IPS DF 6.9 (cell line): ENCODE measurements around the gene ACE.

Source experiments
- DNase-seq: peaks from one replicate; pipeline ENCODE4 v3.0.0-alpha.2; 2013; ENCODE audit warnings: low read depth, low spot score
- H3K27ac ChIP-seq: one replicate; pipeline ENCODE4 v1.5.1; 2013; ENCODE audit warnings: low read length, control low read depth
- H3K27me3 ChIP-seq: 2 replicates; pipeline ENCODE4 v1.6.1; 2013; ENCODE audit warnings: mild to moderate bottlenecking, low read length; ENCODE audit not compliant: control insufficient read depth, insufficient read depth
- H3K36me3 ChIP-seq: 2 replicates; pipeline ENCODE4 v1.6.1; 2013; ENCODE audit warnings: low read length; ENCODE audit not compliant: control insufficient read depth, insufficient read depth
- H3K4me1 ChIP-seq: 2 replicates; pipeline ENCODE4 v1.6.1; 2013; ENCODE audit warnings: low read length; ENCODE audit not compliant: control insufficient read depth, insufficient read depth
- H3K4me3 ChIP-seq: 2 replicates; pipeline ENCODE4 v1.5.1; 2013; ENCODE audit warnings: mild to moderate bottlenecking, low read length
- H3K9me3 ChIP-seq: 2 replicates; pipeline ENCODE4 v1.6.1; 2013; ENCODE audit warnings: low read length, inconsistent platforms; ENCODE audit not compliant: control insufficient read depth, insufficient read depth
- WGBS: extraction: QIAGEN DNeasy Blood & Tissue Kit; methylation state at CpG from one replicate; pipeline ENCODE4 v1.1.7; 2013; ENCODE audit warnings: mixed read lengths, missing lambda C conversion rate; ENCODE audit not compliant: insufficient read length, insufficient coverage; 5-methylcytosine and 5-hydroxymethylcytosine counted together

The ACE gene

DNA sequence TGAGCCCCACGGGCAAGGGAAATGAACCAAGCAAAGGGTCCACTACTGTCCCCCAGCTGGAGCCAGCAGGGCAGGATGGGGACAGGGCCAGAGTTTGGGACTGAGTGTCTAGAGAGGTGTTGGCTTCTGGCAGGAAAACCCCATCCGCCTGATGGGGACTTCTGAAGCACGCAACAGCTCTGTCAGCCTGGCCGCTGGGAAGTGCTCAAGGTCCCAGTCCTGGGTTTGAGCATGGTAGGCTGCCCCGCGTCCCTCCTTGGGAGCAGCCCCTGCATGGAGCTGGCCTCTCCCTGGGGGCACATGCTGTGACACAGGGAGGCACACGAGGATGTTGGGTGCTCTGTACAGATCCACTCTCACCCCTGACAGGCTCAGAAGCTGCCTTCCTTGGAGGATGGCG lies 14.6 kb downstream of the ACE start:
- H3K36me3 ChIP-seq: no peaks in the 10 kb centered on the region
- no peaks in the 10 kb centered on the region for H3K4me1 ChIP-seq
- no peaks in the 10 kb centered on the region for H3K27me3 ChIP-seq
- WGBS: no CpG with 5 or more reads among the region's 8 CpGs
- H3K9me3 ChIP-seq: no peaks in the 10 kb centered on the region
- no peak overlapping the region for H3K27ac ChIP-seq
- no peak overlapping the region for H3K4me3 ChIP-seq
- no peak for DNase-seq

DNA sequence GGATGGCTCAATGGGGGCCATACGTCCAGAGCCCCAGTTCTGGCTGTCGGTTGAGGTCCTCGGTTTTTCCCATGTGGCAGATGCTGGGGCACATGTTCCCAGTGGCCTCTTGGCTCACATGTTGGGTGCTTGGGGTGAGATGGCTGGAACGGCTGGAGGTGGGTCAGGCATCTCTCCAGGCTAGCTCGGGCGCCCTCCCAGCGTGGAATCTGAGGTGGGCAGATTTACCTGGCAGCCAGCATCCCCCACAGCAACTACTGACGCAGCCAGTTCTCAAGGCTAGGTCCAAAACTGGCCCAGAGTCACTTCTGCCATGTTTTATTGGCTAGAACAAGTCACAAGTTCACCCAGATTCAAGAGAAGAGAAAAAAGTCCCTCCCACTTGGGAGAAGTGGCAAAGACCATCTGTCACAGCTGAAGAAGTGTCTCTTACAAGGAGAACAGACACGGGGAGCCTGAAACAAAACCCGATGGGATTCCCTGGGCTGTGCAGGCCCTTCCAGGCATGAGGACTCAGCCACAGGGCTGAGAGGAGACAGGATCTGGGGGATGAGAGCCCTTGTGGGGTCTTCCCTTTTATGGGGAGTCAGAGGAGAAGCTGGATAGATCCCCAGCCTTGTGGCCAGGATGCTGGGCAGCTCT lies 15.2 kb downstream of the ACE start:
- Histone ChIP-seq H3K36me3 (no peaks in the 10 kb centered on the region), H3K27me3 (no peaks in the 10 kb centered on the region), H3K4me1 (no peaks in the 10 kb centered on the region), H3K9me3 (no peaks in the 10 kb centered on the region), H3K27ac (no peak overlapping the region), H3K4me3 (no peak overlapping the region)
- no CpG with 5 or more reads among the region's 10 CpGs for WGBS
- no peak for DNase-seq

DNA sequence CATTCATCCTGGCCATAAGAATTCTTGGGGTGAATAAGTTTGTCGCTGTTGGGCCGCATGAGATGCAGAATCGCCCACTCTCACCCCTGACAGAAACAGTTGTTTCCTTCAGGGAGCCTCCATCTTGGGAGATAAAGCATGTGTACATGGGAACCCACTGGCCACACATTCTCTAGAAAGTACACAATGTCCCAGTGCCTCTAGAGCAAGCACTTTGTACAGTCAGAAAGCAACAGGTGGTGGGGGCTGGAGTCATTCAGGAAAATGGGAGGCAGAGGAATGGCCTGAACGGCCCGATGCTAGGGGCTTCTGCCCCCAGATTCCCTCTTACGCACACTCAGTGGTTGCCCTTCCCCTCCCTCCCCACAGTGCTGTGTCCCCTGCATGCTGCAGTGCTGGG lies 16.1 kb downstream of the ACE start:
- H3K27me3 ChIP-seq: no peaks in the 10 kb centered on the region
- no peaks in the 10 kb centered on the region for H3K36me3 ChIP-seq
- no peaks in the 10 kb centered on the region for H3K9me3 ChIP-seq
- H3K4me1 ChIP-seq: peaks cover under 1% of the 10 kb centered on the region; the same call in 1 of the 2 replicates
- H3K27ac ChIP-seq: no peak overlapping the region
- H3K4me3 ChIP-seq: no peak overlapping the region
- no CpG with 5 or more reads among the region's 6 CpGs for WGBS
- no peak for DNase-seq

DNA sequence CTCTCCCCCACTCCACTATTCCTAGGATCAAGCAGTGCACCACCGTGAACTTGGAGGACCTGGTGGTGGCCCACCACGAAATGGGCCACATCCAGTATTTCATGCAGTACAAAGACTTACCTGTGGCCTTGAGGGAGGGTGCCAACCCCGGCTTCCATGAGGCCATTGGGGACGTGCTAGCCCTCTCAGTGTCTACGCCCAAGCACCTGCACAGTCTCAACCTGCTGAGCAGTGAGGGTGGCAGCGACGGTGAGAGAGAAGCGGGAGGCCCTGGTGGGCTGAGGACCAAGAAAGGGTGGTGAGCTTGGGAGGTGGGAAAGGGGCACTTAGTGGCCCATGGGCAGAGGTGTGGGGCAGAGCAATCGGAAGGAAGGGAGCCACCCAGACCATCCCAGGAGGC lies 16.6 kb downstream of the ACE start:
- Histone ChIP-seq H3K27ac (no peak overlapping the region), H3K27me3 (no peaks in the 10 kb centered on the region), H3K9me3 (no peaks in the 10 kb centered on the region), H3K4me1 (peaks cover 1% of the 10 kb centered on the region; the same call in 1 of the 2 replicates), H3K36me3 (no peaks in the 10 kb centered on the region), H3K4me3 (no peak overlapping the region)
- WGBS: no CpG with 5 or more reads among the region's 9 CpGs
- DNase-seq: no peak

DNA sequence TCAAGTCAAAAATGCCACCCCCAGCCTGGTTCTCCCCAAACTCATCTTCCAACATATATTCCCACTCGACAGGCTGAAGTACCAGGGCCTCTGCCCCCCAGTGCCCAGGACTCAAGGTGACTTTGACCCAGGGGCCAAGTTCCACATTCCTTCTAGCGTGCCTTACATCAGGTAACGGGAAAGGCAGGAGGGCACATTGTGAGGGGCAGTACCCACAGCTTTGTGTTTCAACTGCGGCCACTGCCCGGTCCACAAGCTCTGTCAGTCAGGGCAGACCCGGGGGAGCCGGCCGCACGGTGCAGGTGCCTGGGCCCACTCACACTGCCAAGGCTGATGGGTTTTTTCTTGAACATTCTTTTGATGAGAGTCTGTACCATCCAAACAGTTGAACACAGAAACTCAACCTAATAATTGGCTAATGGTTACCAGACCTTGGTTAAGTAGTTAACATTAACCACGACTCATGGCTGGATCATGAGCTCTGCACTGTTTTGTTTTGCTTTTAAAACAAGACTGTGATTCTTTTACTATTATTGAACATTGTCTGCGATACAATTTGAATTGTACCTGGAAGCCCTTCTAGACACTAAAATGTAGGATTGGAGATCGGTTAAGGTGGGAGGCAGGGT lies 17.6 kb downstream of the ACE start:
- H3K4me3 ChIP-seq: no peak overlapping the region
- WGBS: no CpG with 5 or more reads among the region's 12 CpGs
- peaks cover 1% of the 10 kb centered on the region for H3K4me1 ChIP-seq
- H3K36me3 ChIP-seq: no peaks in the 10 kb centered on the region
- no peak overlapping the region for H3K27ac ChIP-seq
- no peak for DNase-seq
- no peaks in the 10 kb centered on the region for H3K9me3 ChIP-seq
- H3K27me3 ChIP-seq: no peaks in the 10 kb centered on the region

DNA sequence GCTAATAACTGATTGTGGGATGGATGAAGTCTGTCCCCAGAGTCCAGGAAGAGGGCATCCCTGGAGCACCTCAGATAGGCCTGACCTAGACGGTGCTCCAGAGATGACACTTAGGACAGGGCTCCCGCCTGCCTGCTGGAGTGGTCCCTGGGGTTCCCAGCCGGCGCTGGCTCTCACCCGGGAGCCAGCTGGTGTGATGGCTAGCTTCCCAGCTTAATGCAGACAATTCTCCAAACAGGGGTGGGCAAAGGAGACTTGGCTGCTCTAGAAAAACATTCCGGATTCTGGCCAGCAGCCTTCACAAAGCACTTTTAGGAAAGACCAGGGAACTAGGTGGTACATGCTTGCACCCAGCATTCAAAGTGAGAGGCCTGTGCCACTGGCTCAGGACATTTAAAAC lies 18.6 kb downstream of the ACE start:
- Histone ChIP-seq H3K27me3 (no peaks in the 10 kb centered on the region), H3K27ac (no peak overlapping the region), H3K36me3 (no peaks in the 10 kb centered on the region), H3K4me1 (peaks cover 1% of the 10 kb centered on the region), H3K9me3 (no peaks in the 10 kb centered on the region), H3K4me3 (no peak overlapping the region)
- WGBS: no CpG with 5 or more reads among the region's 6 CpGs
- DNase-seq: no peak

DNA sequence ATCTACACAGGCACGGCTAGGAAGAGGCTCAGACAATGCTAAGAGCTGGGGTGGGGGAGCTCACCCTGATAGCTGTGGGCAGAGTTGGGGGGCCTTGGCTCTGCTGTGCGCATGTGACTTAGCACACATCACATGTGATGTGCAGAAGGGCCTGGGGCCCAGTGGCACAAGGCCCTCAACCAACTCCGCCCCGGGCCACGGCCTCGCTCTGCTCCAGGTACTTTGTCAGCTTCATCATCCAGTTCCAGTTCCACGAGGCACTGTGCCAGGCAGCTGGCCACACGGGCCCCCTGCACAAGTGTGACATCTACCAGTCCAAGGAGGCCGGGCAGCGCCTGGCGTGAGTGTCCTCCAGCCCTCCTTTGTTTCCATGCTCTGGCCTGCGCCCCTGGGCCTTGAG lies 19.3 kb downstream of the ACE start:
- no CpG with 5 or more reads among the region's 12 CpGs for WGBS
- no peaks in the 10 kb centered on the region for H3K27me3 ChIP-seq

DNA sequence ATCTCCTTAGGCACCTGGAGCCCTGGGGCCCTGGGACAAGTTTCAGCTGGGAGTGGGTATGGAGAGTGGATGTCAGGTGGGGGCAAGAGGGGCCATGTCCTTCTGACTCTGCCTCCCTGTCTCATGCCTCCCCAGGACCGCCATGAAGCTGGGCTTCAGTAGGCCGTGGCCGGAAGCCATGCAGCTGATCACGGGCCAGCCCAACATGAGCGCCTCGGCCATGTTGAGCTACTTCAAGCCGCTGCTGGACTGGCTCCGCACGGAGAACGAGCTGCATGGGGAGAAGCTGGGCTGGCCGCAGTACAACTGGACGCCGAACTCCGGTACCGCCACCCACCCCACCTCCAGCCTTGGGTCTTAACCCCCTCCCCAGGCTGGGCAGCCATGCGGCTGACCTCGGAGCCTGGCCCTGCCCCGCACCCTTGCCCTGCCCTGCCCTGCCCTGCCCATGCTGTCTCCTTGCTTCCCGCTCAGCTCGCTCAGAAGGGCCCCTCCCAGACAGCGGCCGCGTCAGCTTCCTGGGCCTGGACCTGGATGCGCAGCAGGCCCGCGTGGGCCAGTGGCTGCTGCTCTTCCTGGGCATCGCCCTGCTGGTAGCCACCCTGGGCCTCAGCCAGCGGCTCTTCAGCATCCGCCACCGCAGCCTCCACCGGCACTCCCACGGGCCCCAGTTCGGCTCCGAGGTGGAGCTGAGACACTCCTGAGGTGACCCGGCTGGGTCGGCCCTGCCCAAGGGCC lies 20.0 kb downstream of the ACE start:
- no peaks in the 10 kb centered on the region for H3K9me3 ChIP-seq
- no peak overlapping the region for H3K27ac ChIP-seq
- no peak for DNase-seq
- no peak overlapping the region for H3K4me3 ChIP-seq
- peaks cover 1% of the 10 kb centered on the region for H3K4me1 ChIP-seq
- no peaks in the 10 kb centered on the region for H3K36me3 ChIP-seq
- H3K27me3 ChIP-seq: no peaks in the 10 kb centered on the region
- WGBS: no CpG with 5 or more reads among the region's 36 CpGs

More for the DNA sequence above, 19.3 kb downstream of the ACE start:
- Histone ChIP-seq H3K4me3 (no peak overlapping the region), H3K4me1 (peaks cover 1% of the 10 kb centered on the region), H3K9me3 (no peaks in the 10 kb centered on the region), H3K36me3 (no peaks in the 10 kb centered on the region), H3K27ac (no peak overlapping the region)
- DNase-seq: no peak

DNA sequence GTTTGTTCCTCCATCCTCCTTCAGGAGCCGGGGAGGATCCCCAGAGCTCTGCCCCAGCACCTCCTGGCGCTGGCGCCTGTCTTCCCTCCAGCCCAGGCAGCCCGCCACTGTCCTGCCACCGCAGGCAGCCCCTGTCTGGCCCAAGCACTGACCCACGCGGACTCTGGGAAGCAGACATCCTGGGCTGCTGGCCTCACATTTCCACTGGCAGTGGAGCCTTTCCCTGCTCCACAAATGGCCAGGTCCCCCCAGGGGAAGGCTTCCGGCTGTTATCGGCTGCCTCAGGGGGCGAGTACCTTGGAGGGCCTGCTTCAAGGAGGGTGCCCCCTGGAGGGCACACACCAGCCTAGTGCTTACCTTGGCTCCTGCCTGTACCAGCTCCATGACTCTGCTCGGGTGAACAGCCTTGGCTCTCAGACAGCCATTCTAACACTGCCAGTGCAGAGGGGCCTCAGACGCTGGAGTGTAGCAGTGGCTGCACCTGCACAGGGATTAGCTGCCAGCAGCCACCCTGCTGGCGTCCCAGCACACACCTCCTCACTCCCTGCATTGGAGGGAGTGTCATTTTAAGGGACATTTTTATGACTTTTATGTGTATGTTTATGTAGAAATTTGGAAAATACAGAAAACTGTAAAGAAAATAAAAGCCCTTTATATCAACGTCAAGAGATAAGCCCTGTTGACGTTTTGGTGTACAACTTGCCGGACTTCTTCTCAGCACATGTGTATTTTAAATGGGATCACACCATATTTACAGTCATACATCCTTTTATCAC lies 21.0 kb downstream of the ACE start:
- peaks cover 1% of the 10 kb centered on the region for H3K4me1 ChIP-seq
- H3K36me3 ChIP-seq: no peaks in the 10 kb centered on the region
- H3K27ac ChIP-seq: no peak overlapping the region
- WGBS: no CpG with 5 or more reads among the region's 16 CpGs
- no peak overlapping the region for H3K4me3 ChIP-seq
- H3K9me3 ChIP-seq: no peaks in the 10 kb centered on the region
- no peaks in the 10 kb centered on the region for H3K27me3 ChIP-seq
- no peak for DNase-seq

DNA sequence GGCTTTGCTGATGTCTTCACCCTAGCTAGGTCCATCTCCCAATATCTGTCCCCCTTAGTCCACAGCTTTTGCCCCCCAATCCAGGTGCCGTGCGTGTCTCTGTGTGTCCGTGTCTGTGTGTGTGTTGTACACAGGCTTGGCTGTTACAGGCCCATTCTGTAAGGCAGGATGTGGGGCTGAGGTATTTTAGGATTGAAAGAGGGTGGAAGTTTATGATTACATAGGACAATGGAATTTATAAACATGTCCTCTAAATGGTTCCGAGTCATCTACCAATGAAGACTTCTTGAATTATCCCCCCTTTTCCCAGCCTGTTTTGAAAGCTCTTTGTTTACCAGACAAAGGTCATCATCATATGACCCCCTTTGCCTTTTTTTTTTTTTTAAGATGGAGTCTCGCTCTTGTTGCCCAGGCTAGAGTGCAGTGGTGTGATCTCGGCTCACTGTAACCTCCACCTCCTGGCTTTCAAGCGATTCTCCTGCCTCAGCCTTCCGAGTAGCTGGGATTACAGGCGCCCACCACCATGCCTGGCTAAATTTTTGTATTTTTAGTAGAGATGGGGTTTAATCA lies 21.9 kb downstream of the ACE start:
- DNase-seq: no peak
- WGBS: no CpG with 5 or more reads among the region's 9 CpGs
- no peaks in the 10 kb centered on the region for H3K9me3 ChIP-seq
- peaks cover 1% of the 10 kb centered on the region for H3K4me1 ChIP-seq
- H3K27ac ChIP-seq: no peak overlapping the region
- H3K27me3 ChIP-seq: no peaks in the 10 kb centered on the region
- no peak overlapping the region for H3K4me3 ChIP-seq
- no peaks in the 10 kb centered on the region for H3K36me3 ChIP-seq
